Peyer's patch (tissue), 4 donors: Measurements from ENCODE around the gene ADAMTS12. TPM values are rescaled to one million over a fixed set of nuclear protein-coding genes. Genes with fewer than 3 reads are reported as not detected.

ENCODE experiments used
- DNase-seq, 3 donors: peaks; one replicate each; pipeline ENCODE4 v3.0.0-alpha.2; 2017 to 2019
- H3K27ac ChIP-seq, 4 donors: fragments of 200-600 bp; sonication (generic); one replicate each; pipeline ENCODE4 v1.5.1; 2016 to 2019
- H3K27me3 ChIP-seq, 2 donors: fragments of 200-600 bp; sonication (generic); one replicate each; pipeline ENCODE4 v1.5.1; 2019
- H3K36me3 ChIP-seq, 3 donors: fragments of 200-600 bp; sonication (generic); one replicate each; pipeline ENCODE4 v1.5.1; 2016 to 2019
- H3K4me1 ChIP-seq, 4 donors: fragments of 200-600 bp; sonication (generic); one replicate each; pipeline ENCODE4 v1.5.1; 2016 to 2019
- H3K4me3 ChIP-seq, 4 donors: fragments of 200-600 bp; sonication (generic); 1 replicate in 3 of 4; 2 replicates in 1 of 4; pipeline ENCODE4 v1.5.1; 2016 to 2019; ENCODE audit warnings: mild to moderate bottlenecking in 1 of 4
- H3K9me3 ChIP-seq, 4 donors: fragments of 200-600 bp; sonication (generic); one replicate each; pipeline ENCODE4 v1.5.1; 2016 to 2019; ENCODE audit warnings: mild to moderate bottlenecking in 1 of 4
- POLR2A ChIP-seq, 2 donors: fragments of 450-650 bp; IDR thresholded peaks; one replicate each; pipeline ENCODE4 v1.5.1; 2017; ENCODE audit warnings: antibody characterized with exemption in 2 of 2, mild to moderate bottlenecking in 2 of 2, moderate library complexity in 2 of 2
- total RNA-seq, 4 donors: library from RNA; depleted of rRNA; stranded (reverse); fragments of >200 nt; gene quantifications; one replicate each; pipeline ENCODE4 v1.1.0, GENCODE V29; 2016
- TF ChIP-seq, protein P1 (sequence below), 6 experiments: fragments of 450-650 bp in 4 of 6; fragments of 200-600 bp in 2 of 6; sonication (generic) in 1 of 6; IDR thresholded peaks; one replicate each; pipeline ENCODE4 v1.5.1; 2017 to 2019; ENCODE audit warnings: antibody characterized with exemption in 6 of 6, mild to moderate bottlenecking in 3 of 6, moderate library complexity in 1 of 6

Gene ADAMTS12
- total RNA-seq, 4 donors from 2014 or later, result 0.53 to 11.6 (median 1.3) TPM

DNA sequence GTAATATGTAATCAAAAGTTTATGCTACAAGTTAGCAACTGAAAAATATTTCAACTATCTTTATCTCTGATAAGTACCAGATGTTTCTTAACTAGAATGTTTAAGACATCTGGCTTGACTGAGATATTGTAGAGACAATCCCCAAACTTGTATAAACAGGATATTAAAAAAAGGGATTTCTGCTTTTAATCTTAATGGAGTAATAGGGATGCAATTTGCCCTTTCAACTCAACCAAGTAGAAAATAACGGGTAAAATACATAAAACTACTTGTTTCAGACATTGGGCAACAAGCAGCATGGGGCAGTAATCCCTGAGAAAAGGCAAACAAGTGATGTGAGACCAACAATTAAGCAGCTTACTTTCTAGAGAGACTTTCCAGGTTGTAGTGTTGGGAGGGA, 9.4 kb upstream of the ADAMTS12 start:
- H3K9me3 ChIP-seq, result peaks cover 0 to 7% (median 2%) of the 10 kb centered on the region in 4 donors
- no peaks in the 10 kb centered on the region for H3K36me3 ChIP-seq
- H3K4me1 ChIP-seq, result no peaks in the 10 kb centered on the region
- no peaks in the 10 kb centered on the region for H3K27me3 ChIP-seq
- H3K4me3 ChIP-seq, result no peak overlapping the region
- no peak for DNase-seq
- H3K27ac ChIP-seq, result no peak overlapping the region
- no peak for TF ChIP-seq POLR2A (IDR thresholded peaks at IDR 0.05)
- TF ChIP-seq, protein P1, sequence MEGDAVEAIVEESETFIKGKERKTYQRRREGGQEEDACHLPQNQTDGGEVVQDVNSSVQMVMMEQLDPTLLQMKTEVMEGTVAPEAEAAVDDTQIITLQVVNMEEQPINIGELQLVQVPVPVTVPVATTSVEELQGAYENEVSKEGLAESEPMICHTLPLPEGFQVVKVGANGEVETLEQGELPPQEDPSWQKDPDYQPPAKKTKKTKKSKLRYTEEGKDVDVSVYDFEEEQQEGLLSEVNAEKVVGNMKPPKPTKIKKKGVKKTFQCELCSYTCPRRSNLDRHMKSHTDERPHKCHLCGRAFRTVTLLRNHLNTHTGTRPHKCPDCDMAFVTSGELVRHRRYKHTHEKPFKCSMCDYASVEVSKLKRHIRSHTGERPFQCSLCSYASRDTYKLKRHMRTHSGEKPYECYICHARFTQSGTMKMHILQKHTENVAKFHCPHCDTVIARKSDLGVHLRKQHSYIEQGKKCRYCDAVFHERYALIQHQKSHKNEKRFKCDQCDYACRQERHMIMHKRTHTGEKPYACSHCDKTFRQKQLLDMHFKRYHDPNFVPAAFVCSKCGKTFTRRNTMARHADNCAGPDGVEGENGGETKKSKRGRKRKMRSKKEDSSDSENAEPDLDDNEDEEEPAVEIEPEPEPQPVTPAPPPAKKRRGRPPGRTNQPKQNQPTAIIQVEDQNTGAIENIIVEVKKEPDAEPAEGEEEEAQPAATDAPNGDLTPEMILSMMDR (IDR thresholded peaks at IDR 0.05), result no peak

DNA sequence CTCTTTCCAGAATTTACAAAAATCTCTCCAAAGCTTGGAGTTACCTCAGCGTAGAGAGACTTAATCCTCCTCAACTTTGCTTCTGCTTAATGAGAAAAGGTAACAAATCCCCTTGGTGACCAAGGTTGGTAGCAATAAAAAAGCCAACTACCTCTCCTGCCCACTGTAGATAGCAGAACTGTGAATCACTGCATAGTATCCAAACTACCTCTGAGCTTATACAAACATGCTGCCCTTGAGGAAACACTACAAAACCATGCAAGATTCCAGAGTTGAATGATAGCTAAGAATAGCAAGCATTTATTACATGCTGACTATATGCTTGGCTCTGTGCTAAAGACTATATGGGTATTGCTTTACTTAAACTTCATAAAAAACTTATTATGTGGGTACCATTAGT, 2.8 kb upstream of the ADAMTS12 start:
- no peaks in the 10 kb centered on the region for H3K9me3 ChIP-seq
- H3K27me3 ChIP-seq, result no peaks in the 10 kb centered on the region
- no peaks in the 10 kb centered on the region for H3K36me3 ChIP-seq
- DNase-seq, result no peak
- no peak for TF ChIP-seq POLR2A (IDR thresholded peaks at IDR 0.05)
- TF ChIP-seq, protein P1 (IDR thresholded peaks at IDR 0.05), result no peak
- no peak overlapping the region for H3K27ac ChIP-seq
- H3K4me3 ChIP-seq, result no peak overlapping the region
- peaks cover 0 to 3% (median 1%) of the 10 kb centered on the region in 4 donors for H3K4me1 ChIP-seq

DNA sequence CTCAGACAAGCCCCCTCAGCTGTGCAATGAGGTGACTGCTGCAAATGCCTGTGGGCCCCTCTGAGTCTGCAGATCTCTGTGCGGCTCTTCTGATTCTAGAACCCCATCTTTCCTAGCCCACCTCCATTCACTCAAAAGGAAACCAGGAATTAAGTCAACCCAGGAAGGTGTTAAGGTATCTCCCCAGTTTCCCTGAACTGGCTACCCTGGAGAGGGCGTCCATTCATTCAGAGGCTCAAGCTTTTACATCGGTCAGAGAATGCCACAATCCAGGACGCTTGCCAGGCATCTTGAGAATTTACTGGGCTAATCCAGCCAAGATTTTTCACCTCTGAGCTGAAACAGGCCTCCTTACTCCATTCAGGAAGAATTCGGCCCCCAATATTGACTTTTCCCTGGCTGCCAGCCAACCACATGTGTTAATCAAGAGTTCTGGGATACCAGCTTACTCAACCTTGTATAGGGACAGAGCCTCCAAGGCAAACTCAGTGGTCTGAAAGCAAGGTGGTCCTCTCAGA, 889 bp upstream of the ADAMTS12 start:
- Histone ChIP-seq H3K4me1 (peaks cover 0 to 3% (median 1%) of the 10 kb centered on the region in 4 donors), H3K27ac (peak overlapping the region in 1 of 4 donors; percentile 64), H3K9me3 (no peaks in the 10 kb centered on the region), H3K4me3 (peak overlapping the region in 1 of 4 donors; percentile 47), H3K27me3 (no peaks in the 10 kb centered on the region), H3K36me3 (no peaks in the 10 kb centered on the region)
- TF ChIP-seq, protein P1 (IDR thresholded peaks at IDR 0.05), result no peak
- no peak for TF ChIP-seq POLR2A (IDR thresholded peaks at IDR 0.05)
- DNase-seq, result no peak

DNA sequence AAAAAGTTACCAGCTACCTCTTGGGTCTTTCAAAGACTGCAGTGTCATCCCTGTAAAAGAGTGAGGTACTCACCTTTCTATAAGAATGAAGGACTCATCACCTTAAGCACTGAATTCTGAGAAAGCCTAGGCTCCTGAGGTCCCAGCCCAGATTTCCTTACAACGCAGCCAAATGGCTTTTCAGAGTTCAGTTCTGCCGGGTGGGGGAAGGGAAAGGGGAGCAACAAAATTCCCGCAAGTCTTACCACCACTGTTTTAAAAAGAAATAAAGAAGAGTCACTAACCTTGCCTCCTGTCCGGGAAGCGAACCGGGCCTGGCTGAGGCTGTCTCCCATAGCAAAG, 373 bp downstream of the ADAMTS12 start:
- Histone ChIP-seq H3K4me1 (peaks cover 0 to 3% (median 1%) of the 10 kb centered on the region in 4 donors), H3K27me3 (no peaks in the 10 kb centered on the region), H3K36me3 (no peaks in the 10 kb centered on the region), H3K4me3 (peak overlapping the region; percentile 9 to 47 (median 30)), H3K9me3 (no peaks in the 10 kb centered on the region), H3K27ac (peak overlapping the region in 1 of 4 donors; percentile 64)
- TF ChIP-seq POLR2A (IDR thresholded peaks at IDR 0.05), result no peak
- TF ChIP-seq, protein P1 (IDR thresholded peaks at IDR 0.05), result no peak
- no peak for DNase-seq

DNA sequence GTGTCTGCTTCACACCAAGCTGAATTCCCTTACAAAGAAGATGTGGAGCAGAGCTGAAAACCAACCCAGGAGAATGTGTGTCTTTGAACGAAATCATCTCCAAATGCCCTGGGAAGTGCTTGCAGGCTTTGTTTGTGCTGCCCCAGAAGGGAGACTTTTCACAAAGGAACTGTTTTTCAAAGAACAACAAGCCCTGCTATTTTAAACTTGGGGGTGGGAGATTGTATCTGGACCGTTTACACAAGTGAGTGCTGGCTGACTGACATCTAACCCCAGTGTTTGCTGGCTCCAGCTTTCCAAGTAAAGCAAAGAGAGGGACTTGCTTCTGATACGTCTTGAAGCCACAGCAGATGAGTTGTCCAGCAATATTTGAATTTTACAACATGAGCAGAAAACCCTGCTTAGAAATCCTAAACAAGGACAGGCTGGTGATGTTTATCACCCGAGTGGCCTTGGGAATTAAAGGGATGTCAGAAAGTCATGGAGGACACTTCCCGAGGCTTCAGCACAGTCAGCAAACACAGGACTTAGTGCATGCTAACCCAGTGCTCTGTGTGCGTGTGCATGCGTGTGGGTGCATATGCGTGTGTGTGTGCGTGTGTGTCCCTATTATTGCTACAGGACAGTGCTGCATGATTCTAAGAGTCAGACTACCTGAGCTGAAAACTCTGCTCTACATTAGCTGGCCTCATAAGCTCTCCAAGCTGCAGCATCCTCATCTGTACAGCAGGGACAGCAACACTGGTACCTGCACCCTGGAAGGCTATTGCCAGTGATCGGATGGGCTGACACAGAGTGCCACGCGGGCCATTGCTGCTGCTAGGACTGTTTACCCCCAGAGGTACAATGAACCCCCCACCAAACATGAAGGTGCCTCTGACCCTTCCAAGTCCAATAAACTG, 1.4 kb downstream of the ADAMTS12 start:
- Histone ChIP-seq H3K27me3 (no peaks in the 10 kb centered on the region), H3K27ac (peak overlapping the region in 1 of 4 donors; percentile 13)
- TF ChIP-seq, protein P1 (IDR thresholded peaks at IDR 0.05), result no peak
- TF ChIP-seq POLR2A (IDR thresholded peaks at IDR 0.05), result no peak

More for the DNA sequence above, 1.4 kb downstream of the ADAMTS12 start:
- DNase-seq, result no peak
- Histone ChIP-seq H3K36me3 (no peaks in the 10 kb centered on the region), H3K4me1 (peaks cover 0 to 3% (median 1%) of the 10 kb centered on the region in 4 donors), H3K4me3 (peak overlapping the region in 2 of 4 donors; percentile 9 to 47), H3K9me3 (no peaks in the 10 kb centered on the region)
